Panc1 (cell line): ENCODE measurements around the gene CR2.

Experiments used
- CTCF ChIP-seq: fragments of 450-650 bp; IDR thresholded peaks from 2 replicates; pipeline ENCODE4 v1.5.1; 2017; ENCODE audit warnings: mild to moderate bottlenecking
- REST ChIP-seq, 2 experiments: IDR thresholded peaks; 2 replicates each; pipeline ENCODE4 v1.6.1; 2011 to 2012; ENCODE audit warnings: low read depth in 2 of 2, control low read depth in 1 of 2, low read length in 1 of 2, mild to moderate bottlenecking in 1 of 2, moderate library complexity in 1 of 2; ENCODE audit not compliant: insufficient read depth in 1 of 2
- TCF7L2 ChIP-seq: IDR thresholded peaks from 2 replicates; pipeline ENCODE4 v1.6.1; 2011; ENCODE audit warnings: mild to moderate bottlenecking, low read depth, low read length, inconsistent platforms

DNA sequence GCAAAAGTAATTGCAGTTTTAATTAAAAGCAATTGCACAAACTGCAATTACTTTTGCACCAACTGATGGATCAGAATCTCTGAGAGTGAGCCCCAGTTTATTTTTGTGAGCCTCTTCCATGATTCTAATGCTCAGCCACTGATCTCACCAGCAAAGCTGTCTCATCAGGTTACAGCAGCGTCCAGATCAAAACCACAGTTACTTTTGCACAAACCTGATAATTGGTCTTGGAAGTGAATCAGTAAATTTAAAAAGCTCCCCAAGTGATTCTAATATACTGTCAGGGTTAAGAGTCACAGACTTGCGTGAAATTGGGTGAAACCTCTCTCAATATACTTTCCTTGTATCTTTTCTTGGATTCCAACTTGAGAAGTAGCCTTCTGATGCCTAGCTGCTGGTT lies 13.5 kb upstream of the CR2 start:
- TF ChIP-seq CTCF (no peak), TCF7L2 (no peak), REST (IDR thresholded peaks at IDR 0.05; ENCODE audit: insufficient read depth in 1 of 2, low read depth in 2 of 2, low read length in 1 of 2) (no peak)
